Measurements from ENCODE around the gene XRCC5. TPM values are rescaled to one million over a fixed set of nuclear protein-coding genes. Genes with fewer than 3 reads are reported as not detected.
A peak's percentile ranks its signal among the peaks of the same experiment; 100 is the strongest.

XRCC5 gene
- total RNA-seq, 1 donor from 2014 or later = 807 TPM

- Histone ChIP-seq H3K27ac (no peak overlapping the region), H3K36me3 (no peaks in the 10 kb centered on the region), H3K4me1 (peaks cover 13% of the 10 kb centered on the region), H3K9me3 (ENCODE audit: low read depth) (peaks cover 5% of the 10 kb centered on the region), H3F3A (ENCODE audit: low read depth) (peaks cover 11% of the 10 kb centered on the region), H2AFZ (replicated peaks) (peak overlapping the region; percentile 68), H3K4me3 (no peak overlapping the region), H4K20me1 (ENCODE audit: low read depth) (no peaks in the 10 kb centered on the region), H3K27me3 (no peaks in the 10 kb centered on the region), H3K79me2 (ENCODE audit: low read depth) (no peaks in the 10 kb centered on the region), H3K9ac (no peak overlapping the region), H3K4me2 (no peak overlapping the region)
- Mint-ChIP-seq H3K27me3 (ENCODE audit: insufficient read depth, low read depth) (no peaks in the 10 kb centered on the region), H3K27ac (peak overlapping the region; percentile 52), H3K36me3 (no peaks in the 10 kb centered on the region), H3K4me1 (peaks cover 17% of the 10 kb centered on the region), H3K4me3 (no peak overlapping the region), H3K9me3 (peaks cover 3% of the 10 kb centered on the region)
- DNase-seq (ENCODE audit: low spot score) = no peak
- no peak for TF ChIP-seq EZH2 (IDR thresholded peaks at IDR 0.05)
- TF ChIP-seq EZH2phosphoT487 (IDR thresholded peaks at IDR 0.05) = no peak
- no peak for TF ChIP-seq CTCF (IDR thresholded peaks at IDR 0.05)
Observed at GRCh38 chr2:216245391-216245975, 136.3 kb downstream of the XRCC5 start.

- Histone ChIP-seq H3K4me2 (no peak overlapping the region), H3F3A (ENCODE audit: low read depth) (peaks cover 11% of the 10 kb centered on the region), H3K27me3 (no peaks in the 10 kb centered on the region), H3K9me3 (ENCODE audit: low read depth) (peaks cover 5% of the 10 kb centered on the region), H3K79me2 (ENCODE audit: low read depth) (no peaks in the 10 kb centered on the region), H3K4me3 (no peak overlapping the region), H3K27ac (no peak overlapping the region), H3K36me3 (no peaks in the 10 kb centered on the region), H3K4me1 (peaks cover 13% of the 10 kb centered on the region), H2AFZ (replicated peaks) (no peak overlapping the region), H4K20me1 (ENCODE audit: low read depth) (no peaks in the 10 kb centered on the region), H3K9ac (no peak overlapping the region)
- no peaks in the 10 kb centered on the region for H3K27me3 Mint-ChIP-seq (ENCODE audit: insufficient read depth, low read depth)
- H3K4me1 Mint-ChIP-seq = peaks cover 15% of the 10 kb centered on the region
- H3K27ac Mint-ChIP-seq = no peak overlapping the region
- H3K9me3 Mint-ChIP-seq = peaks cover 3% of the 10 kb centered on the region
- no peak overlapping the region for H3K4me3 Mint-ChIP-seq
- no peaks in the 10 kb centered on the region for H3K36me3 Mint-ChIP-seq
- no peak for DNase-seq (ENCODE audit: low spot score)
- TF ChIP-seq EZH2phosphoT487 (IDR thresholded peaks at IDR 0.05) = no peak
Observed at GRCh38 chr2:216246766-216247165, 137.6 kb downstream of the XRCC5 start.

Other genes with a start within 250 kb of the XRCC5 start
- 11.0 and 19.1 TPM in 2 replicates for gene MREG, start 95.8 kb upstream of the XRCC5 start, total RNA-seq (ENCODE audit: low replicate concordance)
- gene PECR, start 27.5 kb upstream of the XRCC5 start, total RNA-seq (ENCODE audit: low replicate concordance) = 14.8 and 21.2 TPM in 2 replicates
- 17.9 and 19.6 TPM in 2 replicates for gene TMEM169, start 27.4 kb upstream of the XRCC5 start, total RNA-seq (ENCODE audit: low replicate concordance)

All from neural progenitor cell (in vitro differentiated cells).